ENCODE measurements around the gene GDPD3.

The GDPD3 gene

GRCh38 chr16:30096862-30097563 is 16.3 kb downstream of the GDPD3 start:
- no peak for DNase-seq (ENCODE audit: extremely low spot score, insufficient read length, low read depth)
- no peak for FAIRE-seq

GRCh38 chr16:30096105-30096861 is 17.1 kb downstream of the GDPD3 start, which contains the start of gene YPEL3:
TSS of gene YPEL3 (minus strand) at chr16:30096213. CDS start at chr16:30095482, 731 bp downstream.
- no peak for FAIRE-seq

GRCh38 chr16:30095166-30096078 is 17.9 kb downstream of the GDPD3 start:
- DNase-seq (ENCODE audit: extremely low spot score, insufficient read length, low read depth) (no peak), FAIRE-seq (no peak)

More at GRCh38 chr16:30096105-30096861, 17.1 kb downstream of the GDPD3 start, which contains the start of gene YPEL3:
- peak; percentile 94 for DNase-seq (ENCODE audit: extremely low spot score, insufficient read length, low read depth)

GRCh38 chr16:30094541-30095165 is 18.7 kb downstream of the GDPD3 start:
- DNase-seq (ENCODE audit: extremely low spot score, insufficient read length, low read depth), result no peak
- no peak for FAIRE-seq

GRCh38 chr16:30092373-30093010 is 20.8 kb downstream of the GDPD3 start:
- FAIRE-seq, result peak; percentile 97
- peak; percentile 85 for DNase-seq (ENCODE audit: extremely low spot score, insufficient read length, low read depth)

- peak; percentile 82 for DNase-seq (ENCODE audit: extremely low spot score, insufficient read length, low read depth)
- FAIRE-seq, result peak; percentile 91
These were observed 21.6 kb downstream of the GDPD3 start, which contains the start of gene TBX6 for GRCh38 chr16:30091474-30092372. TSS of gene TBX6 (minus strand) at chr16:30091924. CDS start at chr16:30091193, 731 bp downstream.

- FAIRE-seq (no peak), DNase-seq (ENCODE audit: extremely low spot score, insufficient read length, low read depth) (no peak)
These were observed 22.6 kb downstream of the GDPD3 start for GRCh38 chr16:30090610-30091331.

GRCh38 chr16:30088832-30089624 is 24.3 kb downstream of the GDPD3 start:
- DNase-seq (ENCODE audit: extremely low spot score, insufficient read length, low read depth), result no peak

GRCh38 chr16:30088237-30088831 is 25.0 kb downstream of the GDPD3 start:
- no peak for DNase-seq (ENCODE audit: extremely low spot score, insufficient read length, low read depth)
- FAIRE-seq, result no peak

More at GRCh38 chr16:30088832-30089624, 24.3 kb downstream of the GDPD3 start:
- no peak for FAIRE-seq

- DNase-seq (ENCODE audit: extremely low spot score, insufficient read length, low read depth) (no peak), FAIRE-seq (no peak)
These were observed 26.0 kb downstream of the GDPD3 start for GRCh38 chr16:30087181-30087898.

- FAIRE-seq, result no peak
- no peak for DNase-seq (ENCODE audit: extremely low spot score, insufficient read length, low read depth)
These were observed 26.8 kb downstream of the GDPD3 start for GRCh38 chr16:30086291-30087140.

- DNase-seq (ENCODE audit: extremely low spot score, insufficient read length, low read depth) (no peak), FAIRE-seq (no peak)
These were observed 27.5 kb downstream of the GDPD3 start for GRCh38 chr16:30085820-30086219.

GRCh38 chr16:30085247-30085646 is 28.1 kb downstream of the GDPD3 start:
- DNase-seq (ENCODE audit: extremely low spot score, insufficient read length, low read depth), result no peak
- FAIRE-seq, result no peak

- DNase-seq (ENCODE audit: extremely low spot score, insufficient read length, low read depth), result no peak
- no peak for FAIRE-seq
These were observed 28.5 kb downstream of the GDPD3 start for GRCh38 chr16:30084816-30085159.

Measured in GM18507 (cell line).